ENCODE data around the gene SYTL5. TPM values are rescaled to one million over a fixed set of nuclear protein-coding genes. Genes with fewer than 3 reads are reported as not detected.

SYTL5 gene
- total RNA-seq, 3 donors from 2014 or later = 0.80 to 10.0 (median 3.9) TPM

DNA sequence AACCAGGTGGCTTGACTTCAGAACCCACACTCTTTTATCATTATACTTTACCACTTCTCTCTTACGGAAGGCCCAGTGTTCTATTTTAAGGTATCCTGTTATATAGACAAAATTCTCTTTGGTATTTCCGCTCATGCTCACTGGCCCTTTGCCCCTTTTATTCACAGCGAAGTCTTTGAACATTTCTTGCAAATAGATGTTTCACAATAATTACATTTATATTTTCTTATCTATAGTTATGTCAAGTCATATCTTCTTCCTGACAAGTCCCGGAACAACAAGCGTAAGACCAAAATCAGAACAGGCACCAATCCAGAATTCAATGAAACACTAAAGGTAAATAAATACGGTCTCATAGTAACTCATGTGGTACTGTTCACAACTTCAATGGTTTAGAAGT, 102.0 kb downstream of the SYTL5 start:
- no peaks in the 10 kb centered on the region for H3K9me3 ChIP-seq
- TF ChIP-seq POLR2A (IDR thresholded peaks at IDR 0.05) (no peak), POLR2AphosphoS5 (IDR thresholded peaks at IDR 0.05) (no peak), CTCF (IDR thresholded peaks at IDR 0.05) (no peak)
- H3K27me3 ChIP-seq = peaks cover 0 to 31% of the 10 kb centered on the region in 2 donors
- DNase-seq (ENCODE audit: low spot score in 2 of 2) = no peak
- intact Hi-C loops (cut with DNase I; ENCODE audit: low total_unique reads) = no loop called here
- no peaks in the 10 kb centered on the region for H3K36me3 ChIP-seq
- no peak overlapping the region for H3K27ac ChIP-seq
- H3K4me1 ChIP-seq = no peaks in the 10 kb centered on the region
- no peak overlapping the region for H3K4me3 ChIP-seq

DNA sequence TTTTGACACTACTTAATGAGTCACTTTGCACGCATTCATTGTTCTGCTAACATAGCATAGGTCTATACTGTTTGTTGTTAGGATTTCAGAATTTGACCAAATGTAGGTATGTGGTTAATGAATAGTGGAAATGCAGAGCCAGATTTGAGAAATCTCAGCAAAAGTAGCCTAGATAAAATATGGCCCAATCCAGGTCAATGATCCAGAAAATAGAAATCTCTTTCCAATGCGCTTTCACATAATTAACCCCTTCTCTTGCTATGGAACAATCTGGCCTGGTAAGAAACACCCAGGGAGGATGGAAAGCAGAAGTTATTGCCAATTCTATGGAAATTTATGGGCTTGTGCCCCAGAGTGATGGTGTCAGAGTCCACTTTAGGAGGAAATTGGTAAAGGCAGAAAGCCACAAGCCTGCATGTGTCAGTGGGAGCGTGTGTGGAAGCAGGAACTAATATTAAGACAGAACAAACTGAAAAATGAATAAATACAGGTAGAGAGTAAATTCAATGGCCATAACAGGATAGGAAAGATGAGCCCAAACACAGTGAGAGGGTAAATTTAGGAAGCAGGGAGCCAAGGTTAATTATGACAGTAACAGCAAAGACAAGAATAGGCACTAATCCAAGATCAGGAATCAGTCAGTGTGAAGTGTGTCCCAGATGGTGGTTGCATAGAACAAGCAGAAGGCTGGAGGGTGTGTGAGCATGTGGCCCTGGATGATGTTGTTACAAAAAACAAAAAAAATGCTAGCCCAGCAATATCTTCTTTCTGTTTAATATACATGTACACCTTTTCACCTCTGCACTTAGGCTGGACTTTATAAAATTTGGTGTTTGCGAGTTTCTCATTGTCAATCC, 102.9 kb downstream of the SYTL5 start:
- TF ChIP-seq POLR2A (IDR thresholded peaks at IDR 0.05) = no peak
- no peak for TF ChIP-seq CTCF (IDR thresholded peaks at IDR 0.05)
- TF ChIP-seq POLR2AphosphoS5 (IDR thresholded peaks at IDR 0.05) = no peak

GRCh38 chrX:38110231-38110630, 103.9 kb downstream of the SYTL5 start:
- no peaks in the 10 kb centered on the region for H3K4me1 ChIP-seq
- intact Hi-C loops (cut with DNase I; ENCODE audit: low total_unique reads) = no loop called here
- H3K36me3 ChIP-seq = no peaks in the 10 kb centered on the region
- no peak for TF ChIP-seq CTCF (IDR thresholded peaks at IDR 0.05)
- TF ChIP-seq POLR2AphosphoS5 (IDR thresholded peaks at IDR 0.05) = no peak
- TF ChIP-seq POLR2A (IDR thresholded peaks at IDR 0.05) = no peak
- no peak overlapping the region for H3K4me3 ChIP-seq
- peaks cover 0 to 35% of the 10 kb centered on the region in 2 donors for H3K27me3 ChIP-seq
- no peaks in the 10 kb centered on the region for H3K9me3 ChIP-seq
- H3K27ac ChIP-seq = no peak overlapping the region
- DNase-seq (ENCODE audit: low spot score in 2 of 2) = no peak

More for the DNA sequence above, 102.9 kb downstream of the SYTL5 start:
- intact Hi-C loops (cut with DNase I; ENCODE audit: low total_unique reads) = no loop called here
- Histone ChIP-seq H3K9me3 (no peaks in the 10 kb centered on the region), H3K27me3 (peaks cover 0 to 35% of the 10 kb centered on the region in 2 donors), H3K4me1 (no peaks in the 10 kb centered on the region), H3K27ac (no peak overlapping the region), H3K36me3 (no peaks in the 10 kb centered on the region), H3K4me3 (no peak overlapping the region)
- DNase-seq (ENCODE audit: low spot score in 2 of 2) = no peak

DNA sequence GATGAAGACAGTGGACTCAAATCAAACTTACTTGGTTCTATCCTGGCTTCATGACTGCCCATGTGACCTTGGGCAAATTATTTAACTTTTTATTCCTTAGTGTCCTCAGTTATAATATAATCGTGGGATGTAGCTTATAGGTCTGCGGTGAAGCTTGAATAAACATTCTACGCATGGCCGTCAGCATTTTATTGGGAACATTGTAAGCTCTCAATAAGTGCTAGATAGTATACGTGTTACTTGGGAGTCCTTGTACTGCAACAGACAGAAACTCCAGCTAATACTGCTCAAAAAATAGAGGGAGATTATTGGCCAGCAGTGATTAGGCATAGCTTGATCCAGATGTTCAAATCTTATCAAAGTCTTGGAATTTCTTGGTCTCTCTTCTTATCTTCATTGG, 104.8 kb downstream of the SYTL5 start:
- no peak for DNase-seq (ENCODE audit: low spot score in 2 of 2)
- H3K36me3 ChIP-seq = no peaks in the 10 kb centered on the region
- intact Hi-C loops (cut with DNase I; ENCODE audit: low total_unique reads) = no loop called here
- H3K9me3 ChIP-seq = peaks cover 0 to under 1% of the 10 kb centered on the region in 2 donors
- TF ChIP-seq POLR2A (IDR thresholded peaks at IDR 0.05) = no peak
- no peak for TF ChIP-seq CTCF (IDR thresholded peaks at IDR 0.05)
- TF ChIP-seq POLR2AphosphoS5 (IDR thresholded peaks at IDR 0.05) = no peak
- no peak overlapping the region for H3K4me3 ChIP-seq
- H3K4me1 ChIP-seq = no peaks in the 10 kb centered on the region
- H3K27ac ChIP-seq = no peak overlapping the region
- peaks cover 0 to 35% of the 10 kb centered on the region in 2 donors for H3K27me3 ChIP-seq

DNA sequence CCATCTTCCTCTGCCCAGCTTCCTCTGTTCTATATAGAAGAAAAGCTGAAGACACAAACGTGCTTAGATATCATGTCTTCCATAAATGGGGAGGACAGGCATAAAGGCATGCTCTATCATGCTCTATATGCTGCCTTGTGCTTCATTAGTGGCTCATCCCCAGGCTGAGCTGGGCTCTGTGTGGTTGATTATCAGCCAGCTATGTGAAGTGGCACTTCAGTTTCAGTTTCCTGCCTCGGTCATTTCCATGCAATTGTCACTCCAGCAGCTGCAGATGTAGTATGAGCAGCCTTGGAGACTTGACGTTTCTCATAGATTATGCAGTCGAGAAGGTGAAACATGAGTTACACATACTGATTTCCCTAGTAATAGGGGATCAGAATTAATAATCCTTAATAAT, 106.2 kb downstream of the SYTL5 start:
- H3K4me1 ChIP-seq = no peaks in the 10 kb centered on the region
- no peak for TF ChIP-seq CTCF (IDR thresholded peaks at IDR 0.05)
- TF ChIP-seq POLR2AphosphoS5 (IDR thresholded peaks at IDR 0.05) = no peak
- no peak for TF ChIP-seq POLR2A (IDR thresholded peaks at IDR 0.05)

More for the DNA sequence above, 106.2 kb downstream of the SYTL5 start:
- no peak overlapping the region for H3K4me3 ChIP-seq
- H3K36me3 ChIP-seq = no peaks in the 10 kb centered on the region
- peaks cover 0 to 34% of the 10 kb centered on the region in 2 donors for H3K27me3 ChIP-seq
- intact Hi-C loops (cut with DNase I; ENCODE audit: low total_unique reads) = no loop called here
- H3K9me3 ChIP-seq = peaks cover 0 to 3% of the 10 kb centered on the region in 2 donors
- DNase-seq (ENCODE audit: low spot score in 2 of 2) = no peak
- no peak overlapping the region for H3K27ac ChIP-seq
